ENCODE measurements around the gene PRKD1.

- no peak for TF ChIP-seq SMAD5 (IDR thresholded peaks at IDR 0.05; ENCODE audit: low read depth)
- TF ChIP-seq POLR2AphosphoS5 (IDR thresholded peaks at IDR 0.05; ENCODE audit: low read length), result no peak
- no peak for TF ChIP-seq FOXK2 (IDR thresholded peaks at IDR 0.05)
- TF ChIP-seq CTCF (IDR thresholded peaks at IDR 0.05 in 2 of 3, conservative IDR thresholded peaks at IDR 0.05 in 1 of 3; ENCODE audit: control insufficient read depth in 2 of 3, extremely low read depth in 1 of 3, insufficient read depth in 1 of 3, low read depth in 3 of 3, low read length in 3 of 3), result no peak
- no peak for TF ChIP-seq TCF7 (IDR thresholded peaks at IDR 0.05; ENCODE audit: borderline replicate concordance)
Measured at GRCh38 chr14:29653303-29653702, 274.3 kb downstream of the PRKD1 start.
